Muscle of arm (tissue), 14 donors: ENCODE data around the gene ZNF146. TPM values are rescaled to one million over a fixed set of nuclear protein-coding genes. Genes with fewer than 3 reads are reported as not detected.
"Not testable (repeated sequence)": the region's sequence is repeated elsewhere in the genome, so short reads cannot be mapped to it uniquely, and the experiment has no call there.

ENCODE experiments used
- DNase-seq: peaks from one replicate; pipeline ENCODE4 v3.0.0-alpha.2; 2013
- long read RNA-seq, 11 donors: transcript quantifications; one replicate each; lab custom pipeline, GENCODE V29; 2026
- polyA plus RNA-seq, 12 donors: library from polyadenylated mRNA; unstranded; fragments of 120-200 nt; gene quantifications; one replicate each; pipeline ENCODE4 v1.2.1, GENCODE V29; 2013; ENCODE audit not compliant: insufficient read length in 12 of 12

Gene ZNF146
- 10 to 100 TPM in 11 of 12 donors, not detected in 1; 52.2 to 87.8 (median 74.5) TPM for polyA plus RNA-seq
- long read RNA-seq, donor 1, transcript ZNF146-201 (4 exons, 3,326 nt): major isoform, 11 of 17 reads
- long read RNA-seq, donor 1, partial matches to known transcripts: 0 of 17 reads
- long read RNA-seq, donor 1, other reads (novel, unspliced or antisense): 0 of 17 reads
- long read RNA-seq, donor 2, transcript ZNF146-202 (3 exons, 3,780 nt): major isoform, 9 of 27 reads
- long read RNA-seq, donor 2, transcript ZNF146-201 (4 exons, 3,326 nt): major isoform, 9 of 27 reads
- long read RNA-seq, donor 2, transcript ZNF146-205 (3 exons, 533 nt): minor isoform, 6 of 27 reads
- long read RNA-seq, donor 2, partial matches to known transcripts: 0 of 27 reads
- long read RNA-seq, donor 2, other reads (novel, unspliced or antisense): 0 of 27 reads
- long read RNA-seq, donor 3, transcript ZNF146-201 (4 exons, 3,326 nt): major isoform, 6 of 13 reads
- long read RNA-seq, donor 3, transcript ZNF146-202 (3 exons, 3,780 nt): minor isoform, 5 of 13 reads
- long read RNA-seq, donor 3, partial matches to known transcripts: 0 of 13 reads
- long read RNA-seq, donor 3, other reads (novel, unspliced or antisense): 0 of 13 reads
- long read RNA-seq, donor 4, partial matches to known transcripts: 0 of 5 reads
- long read RNA-seq, donor 4, other reads (novel, unspliced or antisense): 0 of 5 reads
- long read RNA-seq, donor 5, transcript ZNF146-202 (3 exons, 3,780 nt): major isoform, 17 of 37 reads
- long read RNA-seq, donor 5, transcript ZNF146-201 (4 exons, 3,326 nt): minor isoform, 11 of 37 reads
- long read RNA-seq, donor 5, partial matches to known transcripts: 7 of 37 reads
- long read RNA-seq, donor 5, other reads (novel, unspliced or antisense): 0 of 37 reads
- long read RNA-seq, donor 6, transcript ZNF146-202 (3 exons, 3,780 nt): major isoform, 10 of 16 reads
- long read RNA-seq, donor 6, transcript ZNF146-201 (4 exons, 3,326 nt): minor isoform, 5 of 16 reads
- long read RNA-seq, donor 6, partial matches to known transcripts: 0 of 16 reads
- long read RNA-seq, donor 6, other reads (novel, unspliced or antisense): 0 of 16 reads
- long read RNA-seq, donor 7, partial matches to known transcripts: 0 of 6 reads
- long read RNA-seq, donor 7, other reads (novel, unspliced or antisense): 0 of 6 reads
- long read RNA-seq, donor 8, transcript ZNF146-202 (3 exons, 3,780 nt): minor isoform, 5 of 23 reads
- long read RNA-seq, donor 8, transcript ZNF146-201 (4 exons, 3,326 nt): major isoform, 9 of 23 reads
- long read RNA-seq, donor 8, partial matches to known transcripts: 7 of 23 reads
- long read RNA-seq, donor 8, other reads (novel, unspliced or antisense): 0 of 23 reads
- long read RNA-seq, donor 9, partial matches to known transcripts: 0 of 9 reads
- long read RNA-seq, donor 9, other reads (novel, unspliced or antisense): 0 of 9 reads
- long read RNA-seq, donor 10, transcript ZNF146-201 (4 exons, 3,326 nt): major isoform, 11 of 21 reads
- long read RNA-seq, donor 10, transcript ZNF146-202 (3 exons, 3,780 nt): minor isoform, 5 of 21 reads
- long read RNA-seq, donor 10, partial matches to known transcripts: 0 of 21 reads
- long read RNA-seq, donor 10, other reads (novel, unspliced or antisense): 0 of 21 reads
- long read RNA-seq, donor 11, transcript ZNF146-202 (3 exons, 3,780 nt): minor isoform, 6 of 21 reads
- long read RNA-seq, donor 11, transcript ZNF146-201 (4 exons, 3,326 nt): major isoform, 12 of 21 reads
- long read RNA-seq, donor 11, partial matches to known transcripts: 0 of 21 reads
- long read RNA-seq, donor 11, other reads (novel, unspliced or antisense): 0 of 21 reads

DNA sequence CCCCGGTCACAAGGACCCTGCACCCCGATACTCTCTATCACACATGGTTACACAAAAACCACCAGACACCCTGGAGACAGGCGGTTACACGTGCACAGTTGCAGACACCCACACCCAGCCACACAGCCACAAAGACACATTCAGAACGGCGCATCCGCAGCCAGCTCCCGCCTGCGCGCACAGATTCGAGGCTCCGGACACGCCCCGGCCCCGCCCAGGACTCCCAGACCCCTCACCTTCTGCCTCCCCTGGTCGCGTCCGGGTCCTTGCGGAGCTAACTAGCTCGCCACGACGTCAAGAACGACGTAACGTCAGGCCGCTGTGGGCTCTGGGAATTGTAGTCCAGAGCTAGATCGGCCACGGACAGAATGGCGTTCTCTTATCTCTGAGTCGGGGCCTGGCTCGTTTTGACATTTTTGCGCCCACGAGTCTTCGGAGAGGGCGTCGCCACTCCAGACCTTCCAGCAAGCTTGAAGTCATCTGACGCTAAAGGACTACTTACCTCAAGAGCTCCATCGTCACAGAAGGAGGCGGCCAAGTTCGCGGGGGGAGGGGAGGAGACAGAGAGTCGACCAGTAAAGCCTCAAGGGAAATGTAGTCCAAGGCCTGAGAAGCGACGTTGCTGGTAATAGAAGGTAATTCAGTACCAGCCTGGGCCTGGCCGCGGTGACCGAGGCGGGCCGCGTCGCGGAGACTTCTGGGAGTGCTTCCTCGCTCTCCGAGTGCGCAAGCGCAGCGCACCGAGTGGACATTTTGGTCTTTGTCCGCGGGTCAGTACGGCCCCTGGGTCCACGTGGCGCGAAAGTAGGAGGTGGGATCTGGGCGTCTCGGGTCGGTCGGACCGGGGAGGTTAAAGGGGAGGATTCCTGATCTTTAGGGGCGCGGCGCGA lies at the start of gene ZNF146, which contains the start of gene ZNF565:
TSS of gene ZNF146 (plus strand) at position 721 of the 890 bp plus-strand sequence. CDS start 21,335 bp downstream, outside the sequence.
TSS of gene ZNF565 (minus strand) at position 280 of the 890 bp plus-strand sequence. CDS start 12,680 bp downstream, outside the sequence.
- DNase-seq: peak; percentile 98

- DNase-seq: no peak
These were observed 45.7 kb upstream of the ZNF146 start for GRCh38 chr19:36169084-36169760.

DNA sequence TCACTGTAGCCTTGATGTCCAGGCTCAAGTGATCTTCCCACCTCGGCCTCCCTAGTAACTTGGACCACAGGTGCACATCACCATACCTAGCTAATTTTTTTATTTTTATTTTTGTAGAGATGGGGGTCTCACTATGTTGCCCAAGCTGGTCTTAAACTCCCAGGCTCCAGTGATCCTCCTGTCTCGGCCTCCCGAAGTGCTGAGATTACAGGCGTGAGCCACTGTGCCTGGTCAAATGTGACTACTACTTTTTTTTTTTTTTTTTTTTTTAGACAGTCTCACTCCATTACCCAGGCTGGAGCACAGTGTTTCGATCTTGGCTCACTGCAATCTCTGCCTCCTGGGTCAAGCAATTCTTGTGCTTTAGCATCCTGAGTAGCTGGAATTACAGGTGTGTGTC lies 42.1 kb upstream of the ZNF146 start:
- no peak for DNase-seq

DNA sequence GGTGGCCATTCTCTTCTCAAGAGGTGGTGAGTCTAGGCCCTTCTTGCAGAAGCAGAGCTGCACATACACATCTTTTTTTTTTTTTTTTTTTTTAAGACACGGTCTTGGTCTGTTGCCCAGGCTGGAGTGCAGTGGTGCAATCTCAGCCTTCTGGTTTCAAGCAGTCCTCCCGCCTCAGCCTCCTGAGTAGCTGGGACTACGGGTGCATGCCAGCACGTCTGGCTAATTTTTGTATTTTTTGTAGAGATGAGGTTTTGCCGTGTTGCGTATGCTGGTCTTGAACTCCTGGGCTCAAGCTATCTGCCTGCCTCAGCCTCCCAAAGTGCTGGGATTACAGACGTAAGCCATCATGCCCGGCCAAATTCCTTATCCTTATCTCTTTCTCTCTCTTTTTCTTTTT lies 41.1 kb upstream of the ZNF146 start:
- DNase-seq: not testable (repeated sequence)

GRCh38 chr19:36179077-36179476 lies 35.8 kb upstream of the ZNF146 start:
- DNase-seq: not testable (repeated sequence)

- no peak for DNase-seq
These were observed 32.2 kb upstream of the ZNF146 start for GRCh38 chr19:36182612-36183244.

- DNase-seq: no peak
These were observed 31.7 kb upstream of the ZNF146 start for GRCh38 chr19:36183245-36183628.

DNA sequence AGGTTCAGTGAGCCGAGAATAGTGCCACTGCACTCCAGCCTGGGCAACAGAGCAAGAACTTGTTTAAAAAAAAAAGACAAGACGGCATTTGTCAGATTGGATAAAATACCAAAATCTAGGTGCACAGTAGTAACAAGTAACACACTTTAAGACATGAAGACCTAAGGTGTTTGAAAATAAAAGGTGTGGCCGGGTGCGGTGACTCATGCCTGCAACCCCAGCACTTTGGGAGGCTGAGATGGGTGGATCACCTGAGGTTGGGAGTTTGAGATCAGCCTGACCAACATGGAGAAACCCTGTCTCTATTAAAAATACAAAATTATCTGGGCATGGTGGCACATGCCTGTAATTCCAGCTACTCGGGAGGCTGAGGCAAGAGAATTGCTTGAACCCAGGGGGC lies 28.2 kb upstream of the ZNF146 start:
- DNase-seq: not testable (repeated sequence)

GRCh38 chr19:36196249-36196648 lies 18.7 kb upstream of the ZNF146 start:
- DNase-seq: no peak

GRCh38 chr19:36198119-36198518 lies 16.8 kb upstream of the ZNF146 start:
- DNase-seq: no peak

GRCh38 chr19:36201684-36202083 lies 13.2 kb upstream of the ZNF146 start:
- no peak for DNase-seq

DNA sequence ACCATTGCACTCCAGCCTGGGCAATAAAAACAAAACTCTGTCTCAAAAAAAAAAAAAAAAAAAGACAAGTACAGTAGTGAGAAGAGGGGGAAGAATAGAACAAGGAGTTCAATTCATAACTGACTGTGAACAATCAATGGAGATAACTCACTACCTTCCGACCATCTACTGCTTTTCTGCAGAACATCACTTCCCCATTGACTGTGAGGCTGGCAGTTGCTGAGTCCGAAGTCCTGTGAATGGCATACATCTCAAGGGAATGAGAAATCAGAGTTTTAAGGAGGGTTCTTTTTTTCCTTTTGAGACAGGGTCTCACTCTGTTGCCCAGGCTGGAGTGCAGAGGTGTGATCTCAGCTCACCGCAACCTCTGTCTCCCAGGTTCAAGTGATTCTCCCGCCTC lies 11.6 kb upstream of the ZNF146 start:
- DNase-seq: no peak

- no peak for DNase-seq
These were observed 7.2 kb upstream of the ZNF146 start for GRCh38 chr19:36207605-36208252.

GRCh38 chr19:36209372-36209771 lies 5.5 kb upstream of the ZNF146 start:
- no peak for DNase-seq

- no peak for DNase-seq
These were observed 4.4 kb upstream of the ZNF146 start for GRCh38 chr19:36210497-36210896.

GRCh38 chr19:36212895-36213294 lies 2.0 kb upstream of the ZNF146 start:
- DNase-seq: no peak

GRCh38 chr19:36215276-36216123 lies 594 bp downstream of the ZNF146 start:
- peak; percentile 56 for DNase-seq
